DND-41 (cell line): ENCODE results near the gene AUTS2.

Experiments
- ATAC-seq: fragments of 200-7000 bp; cut with Tn5 transposase; 3 replicates; pipeline ENCODE4 v1.9.1; 2021; ENCODE audit warnings: low read depth; ENCODE audit not compliant: insufficient read depth
- DNase-seq: peaks from one replicate; pipeline ENCODE4 v3.0.0-alpha.2; 2020
- H2AFZ ChIP-seq: 2 replicates; pipeline ENCODE4 v1.6.0; 2012; ENCODE audit warnings: low read depth, low read length
- H3K27ac ChIP-seq: 2 replicates; pipeline ENCODE4 v1.5.1; 2012; ENCODE audit warnings: low read length, inconsistent platforms
- H3K27me3 ChIP-seq: fragments of 200-600 bp; sonication (generic); 2 replicates; pipeline ENCODE4 v1.6.0; 2012; ENCODE audit warnings: low read length, mild to moderate bottlenecking, inconsistent platforms; ENCODE audit not compliant: insufficient read depth, poor library complexity
- H3K36me3 ChIP-seq: 2 replicates; pipeline ENCODE4 v1.5.1; 2012; ENCODE audit warnings: low read length, inconsistent platforms; ENCODE audit not compliant: insufficient read depth
- H3K4me1 ChIP-seq: 2 replicates; pipeline ENCODE4 v1.5.1; 2012; ENCODE audit warnings: mild to moderate bottlenecking, low read length; ENCODE audit not compliant: insufficient read depth
- H3K4me2 ChIP-seq: 2 replicates; pipeline ENCODE4 v1.6.0; 2012; ENCODE audit warnings: mild to moderate bottlenecking, moderate library complexity, low read length, inconsistent platforms; ENCODE audit not compliant: insufficient read depth
- H3K4me3 ChIP-seq, 2 experiments: fragments of 200-600 bp in 1 of 2; shearing (Covaris generic) in 1 of 2; 2 replicates each; pipeline ENCODE4 v1.5.1; 2012 to 2016; ENCODE audit warnings: inconsistent platforms in 2 of 2, low read length in 2 of 2, mild to moderate bottlenecking in 2 of 2, low read depth in 1 of 2, moderate library complexity in 1 of 2
- H3K79me2 ChIP-seq: 2 replicates; pipeline ENCODE4 v1.6.0; 2012; ENCODE audit warnings: low read length, inconsistent platforms; ENCODE audit not compliant: insufficient read depth
- H3K9ac ChIP-seq: 2 replicates; pipeline ENCODE4 v1.6.0; 2012; ENCODE audit warnings: low read depth, mild to moderate bottlenecking, inconsistent platforms, low read length, moderate library complexity
- H3K9me3 ChIP-seq: 2 replicates; pipeline ENCODE4 v1.5.1; 2012; ENCODE audit warnings: low read length, moderate library complexity, mild to moderate bottlenecking, inconsistent platforms; ENCODE audit not compliant: insufficient read depth, severe bottlenecking
- H4K20me1 ChIP-seq: 2 replicates; pipeline ENCODE4 v1.6.0; 2012; ENCODE audit warnings: low read length; ENCODE audit not compliant: insufficient read depth
- EZH2 ChIP-seq: IDR thresholded peaks from 3 replicates; pipeline ENCODE4 v1.6.1; 2012; ENCODE audit warnings: borderline replicate concordance, low read depth, mild to moderate bottlenecking, moderate library complexity, low read length, inconsistent platforms; ENCODE audit not compliant: severe bottlenecking
- TF ChIP-seq, protein P1 (sequence below): IDR thresholded peaks from 2 replicates; pipeline ENCODE4 v1.5.1; 2012; ENCODE audit warnings: borderline replicate concordance, low read length, moderate library complexity, mild to moderate bottlenecking; ENCODE audit not compliant: poor library complexity, severe bottlenecking; ENCODE audit errors: extremely low read depth

Gene AUTS2

DNA sequence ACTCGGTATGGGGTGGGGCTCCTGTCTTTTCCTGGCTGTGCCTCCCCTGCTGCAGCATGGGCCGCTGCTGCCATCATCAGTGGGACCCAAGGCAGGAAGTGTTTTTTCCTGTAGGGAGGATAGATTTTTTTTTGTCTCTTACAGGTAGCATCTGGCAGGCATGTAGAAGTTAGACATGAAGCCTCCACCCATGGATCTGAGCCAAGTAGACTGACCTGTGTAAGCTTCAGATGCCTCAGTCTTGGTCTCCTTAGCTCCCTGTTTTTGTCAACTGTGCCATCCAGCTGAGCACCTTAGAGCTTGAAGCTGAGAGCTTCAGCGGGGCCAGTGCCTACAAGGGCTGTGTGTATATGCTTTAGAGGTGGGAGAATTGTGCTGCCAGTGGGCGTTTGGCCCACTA lies 93.5 kb downstream of the AUTS2 start:
- Histone ChIP-seq H3K9ac (no peak overlapping the region), H3K4me1 (peaks cover 24% of the 10 kb centered on the region), H3K9me3 (no peaks in the 10 kb centered on the region), H4K20me1 (peaks cover 19% of the 10 kb centered on the region), H3K27ac (no peak overlapping the region), H3K4me2 (no peak overlapping the region), H2AFZ (no peak overlapping the region), H3K79me2 (peaks cover 51% of the 10 kb centered on the region), H3K36me3 (peaks cover 10% of the 10 kb centered on the region; the same call in 1 of the 2 replicates), H3K4me3 (no peak overlapping the region), H3K27me3 (no peaks in the 10 kb centered on the region)
- ATAC-seq (no peak), DNase-seq (no peak)
- TF ChIP-seq EZH2 = no peak
- TF ChIP-seq, protein P1, sequence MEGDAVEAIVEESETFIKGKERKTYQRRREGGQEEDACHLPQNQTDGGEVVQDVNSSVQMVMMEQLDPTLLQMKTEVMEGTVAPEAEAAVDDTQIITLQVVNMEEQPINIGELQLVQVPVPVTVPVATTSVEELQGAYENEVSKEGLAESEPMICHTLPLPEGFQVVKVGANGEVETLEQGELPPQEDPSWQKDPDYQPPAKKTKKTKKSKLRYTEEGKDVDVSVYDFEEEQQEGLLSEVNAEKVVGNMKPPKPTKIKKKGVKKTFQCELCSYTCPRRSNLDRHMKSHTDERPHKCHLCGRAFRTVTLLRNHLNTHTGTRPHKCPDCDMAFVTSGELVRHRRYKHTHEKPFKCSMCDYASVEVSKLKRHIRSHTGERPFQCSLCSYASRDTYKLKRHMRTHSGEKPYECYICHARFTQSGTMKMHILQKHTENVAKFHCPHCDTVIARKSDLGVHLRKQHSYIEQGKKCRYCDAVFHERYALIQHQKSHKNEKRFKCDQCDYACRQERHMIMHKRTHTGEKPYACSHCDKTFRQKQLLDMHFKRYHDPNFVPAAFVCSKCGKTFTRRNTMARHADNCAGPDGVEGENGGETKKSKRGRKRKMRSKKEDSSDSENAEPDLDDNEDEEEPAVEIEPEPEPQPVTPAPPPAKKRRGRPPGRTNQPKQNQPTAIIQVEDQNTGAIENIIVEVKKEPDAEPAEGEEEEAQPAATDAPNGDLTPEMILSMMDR = peak; percentile 17

DNA sequence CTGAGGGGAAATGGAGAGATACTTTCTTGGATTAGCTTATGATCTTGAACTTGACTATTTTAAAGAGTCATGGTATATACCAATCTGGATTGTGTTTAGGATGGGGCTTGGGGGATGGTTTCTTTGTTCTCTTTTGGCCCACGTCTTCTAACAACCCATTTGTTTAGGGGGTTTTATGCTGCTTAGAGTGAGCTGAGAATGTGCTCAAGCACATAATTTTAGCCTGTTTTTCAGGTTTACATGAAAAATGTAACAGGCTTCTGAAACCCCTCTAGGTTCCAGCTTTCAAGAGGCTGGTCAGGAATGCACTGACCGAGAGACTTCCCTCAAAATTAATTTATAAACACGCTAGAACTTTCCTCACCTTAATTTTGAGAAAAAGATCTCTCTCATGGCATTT lies 94.3 kb downstream of the AUTS2 start:
- Histone ChIP-seq H3K4me2 (no peak overlapping the region), H4K20me1 (peaks cover 19% of the 10 kb centered on the region), H3K9ac (no peak overlapping the region), H3K27me3 (no peaks in the 10 kb centered on the region), H2AFZ (no peak overlapping the region), H3K36me3 (peaks cover 10% of the 10 kb centered on the region; the same call in 1 of the 2 replicates), H3K27ac (no peak overlapping the region), H3K4me3 (no peak overlapping the region), H3K4me1 (peaks cover 31% of the 10 kb centered on the region), H3K9me3 (no peaks in the 10 kb centered on the region), H3K79me2 (peaks cover 60% of the 10 kb centered on the region)
- DNase-seq (no peak), ATAC-seq (no peak)
- TF ChIP-seq EZH2 = no peak
- TF ChIP-seq, protein P1 = no peak

DNA sequence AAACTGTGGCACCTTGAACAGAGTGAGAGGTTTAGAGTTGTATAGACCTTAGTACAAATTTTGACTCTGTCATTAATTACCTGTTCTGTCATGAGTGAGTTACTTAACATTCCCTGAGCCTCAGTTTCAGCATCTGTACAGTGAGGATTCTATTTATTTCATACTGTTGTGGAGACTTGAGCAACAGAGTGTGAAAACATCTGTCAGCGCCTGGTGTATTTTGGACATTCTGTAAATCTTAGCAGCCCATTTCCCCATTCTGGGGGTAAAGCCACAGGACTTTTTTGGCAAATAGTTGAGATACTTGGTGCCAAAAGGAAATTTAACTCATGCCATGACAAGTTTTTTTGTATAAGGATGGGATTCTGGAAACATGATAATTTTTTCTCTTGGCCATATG lies 94.8 kb downstream of the AUTS2 start:
- Histone ChIP-seq H3K79me2 (peaks cover 60% of the 10 kb centered on the region), H3K27me3 (no peaks in the 10 kb centered on the region), H3K27ac (no peak overlapping the region), H3K9me3 (no peaks in the 10 kb centered on the region), H2AFZ (no peak overlapping the region), H3K9ac (no peak overlapping the region), H4K20me1 (peaks cover 22% of the 10 kb centered on the region), H3K36me3 (peaks cover 10% of the 10 kb centered on the region; the same call in 1 of the 2 replicates), H3K4me1 (peaks cover 31% of the 10 kb centered on the region), H3K4me3 (no peak overlapping the region), H3K4me2 (no peak overlapping the region)
- TF ChIP-seq, protein P1 = no peak
- TF ChIP-seq EZH2 = no peak
- ATAC-seq (no peak), DNase-seq (no peak)

DNA sequence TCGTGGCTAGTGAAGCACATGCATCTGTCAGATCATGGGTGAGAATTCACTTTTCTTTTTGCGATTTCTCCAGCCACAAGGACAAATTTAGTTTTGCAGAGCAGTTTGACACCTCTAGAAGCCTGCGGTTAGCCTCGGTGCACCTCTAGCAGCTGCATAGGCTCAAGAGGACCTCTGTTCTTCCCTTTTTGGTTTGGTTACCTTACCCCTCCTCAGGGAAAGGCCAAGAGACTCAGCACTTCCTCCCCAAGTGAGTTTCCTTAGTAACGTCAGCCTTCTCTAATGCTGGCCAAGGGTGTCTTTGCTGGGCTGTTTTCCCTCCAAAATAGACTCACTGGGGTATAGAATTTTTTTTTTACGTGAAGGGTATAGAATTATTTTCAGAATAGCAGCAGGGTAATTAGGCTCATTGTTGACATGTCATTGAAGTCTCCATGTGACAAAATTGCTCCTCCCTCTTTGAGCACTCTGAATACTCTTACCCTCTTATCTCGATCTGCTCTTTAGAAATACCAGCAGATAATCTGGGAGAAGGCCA lies 97.8 kb downstream of the AUTS2 start:
- H3K27ac ChIP-seq = peak overlapping the region; percentile 79
- peak overlapping the region; percentile 57 for H3K4me2 ChIP-seq
- no peak overlapping the region for H2AFZ ChIP-seq
- peak overlapping the region in 1 of 2 experiments; percentile 34; a peak in 2 of 4 replicates for H3K4me3 ChIP-seq
- H3K79me2 ChIP-seq = peaks cover 69% of the 10 kb centered on the region
- DNase-seq = peak; percentile 86
- no peaks in the 10 kb centered on the region for H3K27me3 ChIP-seq
- peak overlapping the region; percentile 25; the same call in 1 of the 2 replicates for H3K9ac ChIP-seq
- H4K20me1 ChIP-seq = peaks cover 12% of the 10 kb centered on the region
- peaks cover 31% of the 10 kb centered on the region for H3K4me1 ChIP-seq
- 0 out of 2 replicates have a peak, but pooled peaks cover 2% of the 10 kb centered on the region for H3K36me3 ChIP-seq
- H3K9me3 ChIP-seq = no peaks in the 10 kb centered on the region
- TF ChIP-seq EZH2 = no peak
- TF ChIP-seq, protein P1 = no peak
- ATAC-seq = peak; percentile 98
